Measurements from ENCODE around the gene INPP4B.

DNA sequence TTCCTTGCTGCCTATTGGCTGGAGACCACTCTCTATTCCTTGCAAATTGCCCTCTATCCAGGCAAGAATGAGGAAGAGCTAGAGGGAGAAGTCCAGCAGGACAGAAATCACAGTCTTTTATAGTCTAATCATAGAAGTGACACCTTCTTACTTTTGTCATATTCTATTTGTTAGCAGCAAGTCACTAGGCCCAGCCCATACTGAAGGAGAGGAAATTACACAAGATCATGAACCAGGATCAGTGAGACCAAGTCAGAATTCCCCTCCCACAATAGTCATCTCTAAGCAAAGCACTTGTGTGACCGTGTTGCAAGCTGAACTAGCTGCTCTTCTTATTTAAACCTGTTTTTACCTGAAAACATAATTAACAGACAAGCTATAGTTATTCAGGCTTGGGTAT lies 317.7 kb downstream of the INPP4B start:
- TF ChIP-seq, protein P1, sequence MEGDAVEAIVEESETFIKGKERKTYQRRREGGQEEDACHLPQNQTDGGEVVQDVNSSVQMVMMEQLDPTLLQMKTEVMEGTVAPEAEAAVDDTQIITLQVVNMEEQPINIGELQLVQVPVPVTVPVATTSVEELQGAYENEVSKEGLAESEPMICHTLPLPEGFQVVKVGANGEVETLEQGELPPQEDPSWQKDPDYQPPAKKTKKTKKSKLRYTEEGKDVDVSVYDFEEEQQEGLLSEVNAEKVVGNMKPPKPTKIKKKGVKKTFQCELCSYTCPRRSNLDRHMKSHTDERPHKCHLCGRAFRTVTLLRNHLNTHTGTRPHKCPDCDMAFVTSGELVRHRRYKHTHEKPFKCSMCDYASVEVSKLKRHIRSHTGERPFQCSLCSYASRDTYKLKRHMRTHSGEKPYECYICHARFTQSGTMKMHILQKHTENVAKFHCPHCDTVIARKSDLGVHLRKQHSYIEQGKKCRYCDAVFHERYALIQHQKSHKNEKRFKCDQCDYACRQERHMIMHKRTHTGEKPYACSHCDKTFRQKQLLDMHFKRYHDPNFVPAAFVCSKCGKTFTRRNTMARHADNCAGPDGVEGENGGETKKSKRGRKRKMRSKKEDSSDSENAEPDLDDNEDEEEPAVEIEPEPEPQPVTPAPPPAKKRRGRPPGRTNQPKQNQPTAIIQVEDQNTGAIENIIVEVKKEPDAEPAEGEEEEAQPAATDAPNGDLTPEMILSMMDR (IDR thresholded peaks at IDR 0.05) = no peak
- TF ChIP-seq EP300 (IDR thresholded peaks at IDR 0.05) (no peak), POLR2A (IDR thresholded peaks at IDR 0.05) (no peak)

All from ovary (tissue), 3 donors.